H1 (cell line): ENCODE data around the gene CRKL. TPM values are rescaled to one million over a fixed set of nuclear protein-coding genes. Genes with fewer than 3 reads are reported as not detected.

ENCODE experiments used
- CTCF ChIA-PET: fragments of 300-600 bp; sonication (Branson Sonifier 250); formaldehyde crosslinking; loops from one replicate; lab custom pipeline; 2021; ENCODE audit not compliant: partially characterized antibody; lab: Charles Lee
- POLR2A ChIA-PET: fragments of 300-600 bp; sonication (Branson Sonifier 250); formaldehyde crosslinking; loops from one replicate; lab custom pipeline; 2021; ENCODE audit warnings: inconsistent platforms; ENCODE audit not compliant: partially characterized antibody; lab: Charles Lee
- DNase-seq, 2 experiments: peaks; one replicate each; pipeline versions ENCODE4 v3.0.0 to v3.0.0-alpha.2; 2010 to 2022; ENCODE audit warnings: low spot score in 2 of 2, low read depth in 1 of 2, mixed read lengths in 1 of 2
- FAIRE-seq: peaks from 2 replicates; lab custom pipeline; 2011; peaks lifted over from hg19 to GRCh38; lab: Jason Lieb, UNC
- H2AFZ ChIP-seq: 2 replicates; pipeline ENCODE4 v1.8.1; 2012; ENCODE audit warnings: low read length, inconsistent platforms
- H2AK5ac ChIP-seq: 2 replicates; pipeline ENCODE4 v1.6.1; 2013; ENCODE audit warnings: low read depth, low read length
- H2BK120ac ChIP-seq: replicated peaks from 2 replicates; pipeline ENCODE3; 2013; ENCODE audit warnings: low read depth, low read length, inconsistent platforms
- H2BK12ac ChIP-seq: 2 replicates; pipeline ENCODE4 v1.6.1; 2013; ENCODE audit warnings: low read depth, low read length
- H2BK15ac ChIP-seq: 2 replicates; pipeline ENCODE4 v1.6.1; 2013; ENCODE audit warnings: low read length
- H2BK20ac ChIP-seq: 2 replicates; pipeline ENCODE4 v1.6.1; 2013; ENCODE audit warnings: low read length
- H2BK5ac ChIP-seq: 2 replicates; pipeline ENCODE4 v1.6.1; 2013; ENCODE audit warnings: low read depth, low read length
- H3K14ac ChIP-seq: 2 replicates; pipeline ENCODE4 v1.6.1; 2013; ENCODE audit warnings: inconsistent platforms; ENCODE audit not compliant: insufficient read length
- H3K18ac ChIP-seq: 2 replicates; pipeline ENCODE4 v1.6.1; 2013; ENCODE audit warnings: low read length; ENCODE audit errors: extremely low read depth
- H3K23ac ChIP-seq: 2 replicates; pipeline ENCODE4 v1.6.1; 2013; ENCODE audit warnings: inconsistent platforms; ENCODE audit not compliant: insufficient read length
- H3K23me2 ChIP-seq: 2 replicates; pipeline ENCODE4 v1.6.1; 2013; ENCODE audit warnings: low read depth, low read length
- H3K27ac ChIP-seq: 2 replicates; pipeline ENCODE4 v1.6.1; 2011; ENCODE audit warnings: low read depth, low read length, inconsistent platforms
- H3K27me3 ChIP-seq, 4 experiments: replicated peaks in 1 of 4; 1 replicate in 1 of 4; 2 replicates in 3 of 4; pipeline versions ENCODE4 v1.6.1 to v1.8.1; 2011 to 2013; ENCODE audit warnings: low read length in 3 of 4, mild to moderate bottlenecking in 3 of 4, inconsistent platforms in 2 of 4, mixed read lengths in 2 of 4, moderate library complexity in 1 of 4; ENCODE audit not compliant: control insufficient read depth in 3 of 4, insufficient read depth in 3 of 4; ENCODE audit errors: extremely low read depth in 1 of 4
- H3K36me3 ChIP-seq, 4 experiments: 2 replicates each; pipeline versions ENCODE4 v1.6.1 to v1.8.1; 2011 to 2013; ENCODE audit warnings: mild to moderate bottlenecking in 4 of 4, low read length in 3 of 4, moderate library complexity in 2 of 4, control low read depth in 1 of 4, inconsistent platforms in 1 of 4; ENCODE audit not compliant: insufficient read depth in 4 of 4, control insufficient read depth in 2 of 4
- H3K4ac ChIP-seq: replicated peaks from 2 replicates; pipeline ENCODE3; 2013; ENCODE audit warnings: low read length, low read depth, mixed read lengths, inconsistent platforms; ENCODE audit not compliant: insufficient read length
- H3K4me1 ChIP-seq, 4 experiments: replicated peaks in 1 of 4; 1 replicate in 1 of 4; 2 replicates in 3 of 4; pipeline versions ENCODE4 v1.6.1 to v1.8.1; 2011 to 2013; ENCODE audit warnings: low read length in 3 of 4, inconsistent platforms in 2 of 4, mixed read lengths in 1 of 4; ENCODE audit not compliant: insufficient read depth in 4 of 4, control insufficient read depth in 3 of 4
- H3K4me2 ChIP-seq, 2 experiments: 2 replicates each; pipeline versions ENCODE4 v1.6.1 to v1.8.1; 2011 to 2013; ENCODE audit warnings: low read depth in 2 of 2, low read length in 2 of 2, control low read depth in 1 of 2, inconsistent platforms in 1 of 2, mild to moderate bottlenecking in 1 of 2; ENCODE audit not compliant: insufficient read depth in 1 of 2
- H3K4me3 ChIP-seq, 4 experiments: fragments of 200-600, 300-600 bp in 1 of 4; sonication (generic), shearing (Covaris generic), sonication (Bioruptor Twin) in 1 of 4; 2 replicates each; pipeline versions ENCODE4 v1.5.1 to v1.8.1; 2011 to 2016; ENCODE audit warnings: low read length in 4 of 4, low read depth in 3 of 4, control low read depth in 2 of 4, inconsistent platforms in 2 of 4, mild to moderate bottlenecking in 2 of 4, mixed read lengths in 1 of 4, moderate library complexity in 1 of 4; ENCODE audit not compliant: insufficient read depth in 2 of 4; ENCODE audit errors: extremely low read depth in 1 of 4
- H3K56ac ChIP-seq: replicated peaks from 2 replicates; pipeline ENCODE3; 2013; ENCODE audit warnings: low read depth, mild to moderate bottlenecking, mixed read lengths, low read length, inconsistent platforms; ENCODE audit not compliant: insufficient read length
- H3K79me1 ChIP-seq: 2 replicates; pipeline ENCODE4 v1.6.1; 2013; ENCODE audit warnings: low read depth, low read length, control low read depth
- H3K79me2 ChIP-seq, 2 experiments: 2 replicates each; pipeline versions ENCODE4 v1.6.1 to v1.8.1; 2012 to 2013; ENCODE audit warnings: low read length in 2 of 2, mild to moderate bottlenecking in 2 of 2, inconsistent platforms in 1 of 2; ENCODE audit not compliant: insufficient read depth in 2 of 2, control insufficient read depth in 1 of 2
- H3K9ac ChIP-seq, 4 experiments: replicated peaks in 1 of 4; 1 replicate in 1 of 4; 2 replicates in 3 of 4; pipeline versions ENCODE4 v1.6.1 to v1.8.1; 2011 to 2013; ENCODE audit warnings: low read depth in 3 of 4, low read length in 3 of 4, control low read depth in 2 of 4, mild to moderate bottlenecking in 2 of 4, moderate library complexity in 2 of 4, inconsistent platforms in 1 of 4; ENCODE audit errors: extremely low read depth in 1 of 4
- H3K9me3 ChIP-seq, 2 experiments: 2 replicates each; pipeline versions ENCODE4 v1.6.1 to v1.8.1; 2012 to 2013; ENCODE audit warnings: mild to moderate bottlenecking in 2 of 2, moderate library complexity in 2 of 2, control low read depth in 1 of 2, inconsistent platforms in 1 of 2, low read depth in 1 of 2, low read length in 1 of 2, mixed read lengths in 1 of 2; ENCODE audit not compliant: insufficient read depth in 2 of 2
- H4K20me1 ChIP-seq, 2 experiments: replicated peaks in 1 of 2; 2 replicates each; pipeline versions ENCODE3 to v1.8.1; 2011 to 2013; ENCODE audit warnings: inconsistent platforms in 2 of 2, low read length in 2 of 2, mild to moderate bottlenecking in 1 of 2; ENCODE audit not compliant: insufficient read depth in 2 of 2, control insufficient read depth in 1 of 2
- H4K5ac ChIP-seq: 2 replicates; pipeline ENCODE4 v1.6.1; 2013; ENCODE audit warnings: low read length, low read depth, mixed read lengths, inconsistent platforms; ENCODE audit not compliant: insufficient read length
- H4K8ac ChIP-seq: 2 replicates; pipeline ENCODE4 v1.8.0; 2013; ENCODE audit warnings: mild to moderate bottlenecking, moderate library complexity, low read length, inconsistent platforms; ENCODE audit not compliant: insufficient read depth; ENCODE audit errors: extremely low read depth
- H4K91ac ChIP-seq: replicated peaks from 2 replicates; pipeline ENCODE3; 2013; ENCODE audit warnings: low read length, mixed read lengths, inconsistent platforms; ENCODE audit not compliant: insufficient read length
- EP300 ChIP-seq, 2 experiments: IDR thresholded peaks; 1 replicate in 1 of 2; 2 replicates in 1 of 2; pipeline ENCODE4 v1.6.1; 2011 to 2012; ENCODE audit warnings: low read depth in 2 of 2, low read length in 2 of 2, mild to moderate bottlenecking in 2 of 2, borderline replicate concordance in 1 of 2, inconsistent platforms in 1 of 2, moderate library complexity in 1 of 2
- EZH2 ChIP-seq: fragments of 200-600 bp; sonication (generic); IDR thresholded peaks from 2 replicates; pipeline ENCODE4 v1.7.1; 2012; ENCODE audit warnings: low read depth, mild to moderate bottlenecking, moderate library complexity, low read length, inconsistent platforms; ENCODE audit not compliant: severe bottlenecking
- JUND ChIP-seq: IDR thresholded peaks from 2 replicates; pipeline ENCODE4 v1.6.1; 2011; ENCODE audit warnings: mild to moderate bottlenecking, improper control_type of control experiment, low read length
- KDM4A ChIP-seq: IDR thresholded peaks from one replicate; pipeline ENCODE4 v1.7.1; 2012; ENCODE audit warnings: low read depth, mild to moderate bottlenecking, moderate library complexity, low read length, inconsistent platforms; ENCODE audit not compliant: severe bottlenecking
- NANOG ChIP-seq: IDR thresholded peaks from 2 replicates; pipeline ENCODE4 v1.6.1; 2011; ENCODE audit warnings: low read length, low read depth, mild to moderate bottlenecking, inconsistent platforms; ENCODE audit not compliant: insufficient read depth, poor library complexity, severe bottlenecking
- NRF1 ChIP-seq: IDR thresholded peaks from 2 replicates; pipeline ENCODE4 v1.6.1; 2011; ENCODE audit warnings: mild to moderate bottlenecking, low read depth, low read length, improper control_type of control experiment
- POLR2A ChIP-seq, 2 experiments: IDR thresholded peaks; 1 replicate in 1 of 2; 2 replicates in 1 of 2; pipeline ENCODE4 v1.6.1; 2011; ENCODE audit warnings: low read depth in 2 of 2, low read length in 2 of 2, mild to moderate bottlenecking in 2 of 2; ENCODE audit errors: control extremely low read depth in 1 of 2
- RAD21 ChIP-seq, 2 experiments: IDR thresholded peaks in 1 of 2; conservative IDR thresholded peaks in 1 of 2; 2 replicates each; pipeline ENCODE4 v1.6.1; 2011; ENCODE audit warnings: low read depth in 2 of 2, low read length in 2 of 2, improper control_type of control experiment in 1 of 2, inconsistent platforms in 1 of 2, mild to moderate bottlenecking in 1 of 2, moderate library complexity in 1 of 2
- SAP30 ChIP-seq: fragments of 300-600 bp; sonication (generic); IDR thresholded peaks from 2 replicates; pipeline ENCODE4 v1.7.1; 2012; ENCODE audit warnings: low read length, moderate library complexity, mild to moderate bottlenecking, inconsistent platforms; ENCODE audit not compliant: insufficient read depth, insufficient replicate concordance
- TAF7 ChIP-seq: optimal IDR thresholded peaks from 2 replicates; pipeline ENCODE3; 2011; ENCODE audit warnings: low read depth, mild to moderate bottlenecking, inconsistent platforms, low read length, moderate library complexity, borderline replicate concordance
- YY1 ChIP-seq: IDR thresholded peaks from 2 replicates; pipeline ENCODE4 v1.6.1; 2011; ENCODE audit warnings: low read depth, mild to moderate bottlenecking, low read length
- WGBS, 2 experiments: shearing (Covaris generic) in 1 of 2; methylation state at CpG; one replicate each; pipeline versions ENCODE4 v1.1.6 to v1.1.7; 2013 to 2015; ENCODE audit warnings: low lambda C conversion rate in 2 of 2, mixed read lengths in 2 of 2, inconsistent platforms in 1 of 2, low coverage in 1 of 2, missing lambda C conversion rate in 1 of 2; ENCODE audit not compliant: insufficient replicate concordance in 2 of 2, insufficient coverage in 1 of 2, insufficient read length in 1 of 2; ENCODE audit errors: extremely low coverage in 1 of 2, missing lambda C conversion rate in 1 of 2; 5-methylcytosine and 5-hydroxymethylcytosine counted together
- polyA plus RNA-seq, 7 experiments: library from polyadenylated mRNA; depleted of rRNA in 3 of 7; stranded (reverse) in 5 of 7; unstranded in 2 of 7; fragments of >200 nt in 5 of 7; fragments of 200-250 nt in 2 of 7; gene quantifications; 1 replicate in 5 of 7; 2 replicates in 1 of 7; 4 replicates in 1 of 7; pipeline versions ENCODE4 v1.2.1 to v1.2.3, GENCODE V29; 2011 to 2013; ENCODE audit warnings: missing spikeins in 2 of 7, mixed read lengths in 2 of 7
- total RNA-seq: library from RNA; stranded (reverse); fragmentation: NEBNext Ultra II Directional; extraction: Animal tissue kit (Norgen Biotek cat#: 25700); gene quantifications from 2 replicates; pipeline ENCODE4 v1.2.1, GENCODE V29; 2021

CRKL gene
- total and polyA plus RNA-seq, 2 of the 8 experiments (the other 6 are each of a cell fraction or from before 2014, with no cell fraction given) = 34.5 to 94.5 TPM

GRCh38 chr22:20920881-20921203, 3.6 kb downstream of the CRKL start:
- Histone ChIP-seq H3K4me1 (peaks cover 0 to 4% (median 1%) of the 10 kb centered on the region in 4 experiments; a peak in 6 of 7 replicates), H3K27ac (no peak overlapping the region), H3K79me2 (peaks cover 72 to 86% of the 10 kb centered on the region in 2 experiments), H3K9ac (0 out of 7 replicates have a peak overlapping the region, but pooled peaks of 1 of the 4 experiments have one; percentile 1), H4K20me1 (peaks cover 35 to 41% of the 10 kb centered on the region in 2 experiments), H4K8ac (no peak overlapping the region), H4K91ac (no peak overlapping the region), H3K9me3 (no peaks in the 10 kb centered on the region), H2BK20ac (no peak overlapping the region), H2BK5ac (peak overlapping the region; percentile 21; the same call in 1 of the 2 replicates), H3K36me3 (peaks cover 0 to 2% (median 0%) of the 10 kb centered on the region in 4 experiments; a peak in 1 of 8 replicates), H3K14ac (no peak overlapping the region), H3K18ac (no peak overlapping the region), H3K27me3 (no peaks in the 10 kb centered on the region), H3K23me2 (peaks cover 5% of the 10 kb centered on the region; the same call in 1 of the 2 replicates), H3K79me1 (peaks cover 3% of the 10 kb centered on the region; the same call in 1 of the 2 replicates), H2BK12ac (0 out of 2 replicates have a peak overlapping the region, but pooled peaks have one; percentile 28), H3K23ac (no peak overlapping the region), H2BK120ac (no peak overlapping the region), H3K56ac (no peak overlapping the region), H4K5ac (no peak overlapping the region), H2BK15ac (0 out of 2 replicates have a peak overlapping the region, but pooled peaks have one; percentile 61), H3K4ac (no peak overlapping the region), H2AK5ac (no peak overlapping the region), H2AFZ (no peak overlapping the region), H3K4me3 (peak overlapping the region in 3 of 4 experiments; percentile 15 to 98 (median 92); a peak in 5 of 8 replicates), H3K4me2 (peak overlapping the region; percentile 60 to 79)
- WGBS, 2 experiments = 91% methylated on average over 3 of the region's 3 CpGs; no CpG with 5 or more reads in 1 of the 2 experiments
- POLR2A ChIA-PET = interaction anchor here (1.7 kb wide), 1 partner anchor 10 kb away, joined by 3 read pairs; no protein-coding TSS in a partner anchor
- DNase-seq (no peak), FAIRE-seq (no peak)
- CTCF ChIA-PET = interaction anchor here (0.6 to 3.7 kb wide), 6 partner anchors 11 to 137 kb away, joined by 3 to 12 read pairs (median 3); no protein-coding TSS in a partner anchor
- no peak for TF ChIP-seq SAP30
- TF ChIP-seq EP300 (IDR thresholded peaks at IDR 0.05; ENCODE audit: borderline replicate concordance in 1 of 2, low read depth in 2 of 2, low read length in 2 of 2) = no peak
- no peak for TF ChIP-seq TAF7
- TF ChIP-seq NANOG = no peak
- TF ChIP-seq EZH2 = no peak
- no peak for TF ChIP-seq POLR2A (IDR thresholded peaks at IDR 0.05; ENCODE audit: control extremely low read depth in 1 of 2, low read depth in 2 of 2, low read length in 2 of 2)
- no peak for TF ChIP-seq KDM4A
- no peak for TF ChIP-seq JUND
- no peak for TF ChIP-seq NRF1
- no peak for TF ChIP-seq YY1
- no peak for TF ChIP-seq RAD21 (IDR thresholded peaks at IDR 0.05 in 1 of 2, conservative IDR thresholded peaks at IDR 0.05 in 1 of 2; ENCODE audit: low read depth in 2 of 2, low read length in 2 of 2)
